Glomerular endothelial cell (primary cell): ENCODE measurements around the gene EAF1. TPM values are rescaled to one million over a fixed set of nuclear protein-coding genes. Genes with fewer than 3 reads are reported as not detected.
"Not testable (repeated sequence)": the region's sequence is repeated elsewhere in the genome, so short reads cannot be mapped to it uniquely, and the experiment has no call there.

Source experiments
- DNase-seq: peaks from one replicate; pipeline ENCODE4 v3.0.0-alpha.2; 2011; ENCODE audit warnings: low read depth, low spot score; ENCODE audit errors: extremely low read depth
- total RNA-seq: library from RNA; depleted of rRNA; stranded (reverse); fragments of >200 nt; gene quantifications from 2 replicates; pipeline ENCODE4 v1.2.3, GENCODE V29; 2015

Gene EAF1
- total RNA-seq: 26.4 and 28.6 TPM in 2 replicates

DNA sequence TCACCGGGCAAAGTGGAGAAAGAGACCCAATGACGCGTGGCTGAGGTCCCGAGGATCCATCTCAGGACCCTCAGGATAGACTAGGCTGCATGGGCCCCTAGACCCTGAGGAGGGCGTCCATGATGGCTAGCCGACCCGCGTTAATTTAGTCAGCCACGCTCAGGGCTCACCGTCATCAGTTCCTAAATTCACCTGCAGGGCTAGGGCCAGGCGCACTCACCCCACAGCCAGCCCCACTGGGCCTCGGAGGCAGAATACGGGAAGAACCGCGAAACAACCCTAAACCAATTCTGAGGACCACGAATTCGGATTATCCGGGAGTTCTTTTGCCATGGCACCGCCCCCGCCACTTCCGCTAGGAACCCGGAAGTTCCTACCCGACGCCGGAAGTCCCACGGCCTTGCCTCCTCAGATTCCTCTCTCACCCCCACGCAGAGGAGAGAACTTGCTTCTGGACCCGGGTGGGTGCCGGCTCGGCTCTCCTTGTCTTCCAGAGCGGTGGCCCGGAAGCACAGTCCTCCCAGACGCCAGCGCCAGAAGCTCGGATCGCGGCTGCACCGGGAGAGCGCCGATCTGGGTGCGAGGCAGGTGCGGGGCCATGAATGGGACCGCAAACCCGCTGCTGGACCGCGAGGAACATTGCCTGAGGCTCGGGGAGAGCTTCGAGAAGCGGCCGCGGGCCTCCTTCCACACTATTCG, at the start of gene EAF1, which contains the start of gene METTL6:
Gene EAF1, plus strand, starts transcription at position 417 of the 699 bp plus-strand sequence. Its CDS starts 182 bp downstream, at position 599.
Gene METTL6, minus strand, starts transcription at position 363 of the 699 bp plus-strand sequence. CDS start 1,033 bp downstream, outside the sequence.
- no peak for DNase-seq

DNA sequence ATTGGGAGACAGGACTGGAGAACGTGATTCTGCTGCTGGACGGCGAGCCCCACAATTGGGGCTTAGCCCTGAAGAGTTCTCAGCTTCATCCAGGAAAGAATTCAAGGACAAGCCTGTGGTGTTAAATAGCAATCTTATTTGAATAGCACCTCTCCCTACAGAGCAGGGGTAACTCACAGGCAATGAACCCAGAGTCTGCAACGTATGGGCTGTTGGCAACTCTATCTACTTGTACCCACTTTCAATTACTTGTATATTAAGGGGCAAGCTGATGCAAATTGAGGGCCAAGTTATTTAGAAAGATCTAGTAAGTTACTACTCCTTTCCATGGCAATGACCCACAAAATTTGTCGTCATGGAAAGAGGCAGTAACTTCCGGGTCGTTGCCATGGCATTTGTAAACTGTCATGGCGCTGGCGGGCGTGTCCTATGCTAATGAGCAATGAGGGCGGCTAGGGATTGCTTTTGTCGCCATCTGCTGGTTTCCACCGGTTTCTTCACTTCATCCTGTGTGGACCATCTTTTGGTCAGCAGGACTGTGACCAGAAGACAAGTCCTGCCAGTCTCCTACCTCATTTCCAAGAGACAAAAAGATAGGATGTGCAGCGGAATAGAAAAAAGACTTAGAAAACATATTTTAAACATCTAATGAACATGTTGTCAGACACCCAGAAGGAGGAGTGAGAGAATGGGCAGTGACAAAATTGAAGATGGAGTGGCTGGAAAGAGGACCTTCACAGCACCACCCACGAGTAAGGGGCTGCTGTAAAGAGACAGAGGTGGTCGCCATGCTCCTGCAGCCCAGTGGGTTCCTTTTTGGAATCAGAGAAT, 49.2 kb upstream of the EAF1 start:
- DNase-seq: peak; percentile 90

- DNase-seq: no peak
Measured at GRCh38 chr3:15380980-15381890, 46.2 kb upstream of the EAF1 start.

DNA sequence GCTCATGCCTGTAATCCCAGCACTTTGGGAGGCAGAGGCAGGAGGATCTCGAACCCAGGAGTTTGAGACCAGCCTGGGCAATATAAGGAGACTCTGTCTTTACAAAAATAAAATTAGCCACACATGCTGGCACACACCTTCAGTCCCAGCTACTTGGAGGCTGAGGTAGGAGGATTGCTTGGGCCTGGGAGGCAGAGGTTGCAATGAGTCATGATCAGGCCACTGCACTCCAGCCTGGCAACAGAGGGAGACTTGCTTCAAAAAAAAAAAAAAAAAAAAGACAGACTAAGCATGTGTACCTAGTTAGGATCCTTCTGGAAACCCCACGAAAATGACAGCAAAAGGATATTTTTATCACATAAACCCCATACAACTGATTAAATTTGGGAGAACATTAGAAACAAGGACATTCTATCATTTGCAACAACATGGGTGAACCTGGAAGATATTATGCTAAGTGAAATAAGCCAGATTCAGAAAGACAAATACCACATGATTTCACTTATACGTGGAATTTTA, 44.9 kb upstream of the EAF1 start:
- DNase-seq: no peak

- no peak for DNase-seq
Measured at GRCh38 chr3:15384510-15385237, 42.7 kb upstream of the EAF1 start.

DNA sequence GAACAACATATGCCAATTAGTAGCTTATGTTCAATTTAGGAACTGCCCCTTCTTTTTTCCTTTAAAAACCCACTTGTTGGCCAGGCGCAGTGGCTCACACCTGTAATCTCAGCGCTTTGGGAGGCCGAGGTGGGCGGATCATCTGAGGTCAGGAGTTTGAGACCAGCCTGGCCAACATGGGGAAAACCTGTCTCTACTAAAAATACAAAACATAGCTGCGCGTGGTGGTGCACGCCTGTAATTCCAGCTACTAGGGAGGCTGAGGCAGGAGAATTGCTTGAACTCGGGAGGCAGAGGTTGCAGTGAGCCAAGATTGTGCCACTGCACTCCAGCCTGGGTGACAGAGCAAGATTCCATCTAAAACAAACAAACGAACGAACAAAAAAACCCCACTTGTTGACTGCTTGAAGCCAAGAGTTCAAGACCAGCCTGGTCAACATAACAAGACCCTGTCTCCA, 42.1 kb upstream of the EAF1 start:
- not testable (repeated sequence) for DNase-seq

- DNase-seq: no peak
Measured at GRCh38 chr3:15385901-15386653, 41.3 kb upstream of the EAF1 start.

DNA sequence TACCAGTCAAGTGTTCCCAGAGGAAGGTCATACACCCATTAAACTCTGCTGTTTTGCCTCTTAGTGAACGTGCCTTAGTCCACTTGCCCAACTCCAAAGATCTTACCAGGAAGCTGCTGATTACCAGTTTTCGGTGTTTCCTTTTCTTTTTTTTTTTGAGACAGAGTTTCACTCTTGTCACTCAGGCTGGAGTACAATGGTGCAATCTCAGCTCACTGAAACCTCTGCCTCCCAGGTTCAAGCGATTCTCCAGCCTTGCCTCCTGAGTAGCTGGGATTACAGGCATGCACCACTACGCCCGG, 40.8 kb upstream of the EAF1 start:
- DNase-seq: not testable (repeated sequence)

DNA sequence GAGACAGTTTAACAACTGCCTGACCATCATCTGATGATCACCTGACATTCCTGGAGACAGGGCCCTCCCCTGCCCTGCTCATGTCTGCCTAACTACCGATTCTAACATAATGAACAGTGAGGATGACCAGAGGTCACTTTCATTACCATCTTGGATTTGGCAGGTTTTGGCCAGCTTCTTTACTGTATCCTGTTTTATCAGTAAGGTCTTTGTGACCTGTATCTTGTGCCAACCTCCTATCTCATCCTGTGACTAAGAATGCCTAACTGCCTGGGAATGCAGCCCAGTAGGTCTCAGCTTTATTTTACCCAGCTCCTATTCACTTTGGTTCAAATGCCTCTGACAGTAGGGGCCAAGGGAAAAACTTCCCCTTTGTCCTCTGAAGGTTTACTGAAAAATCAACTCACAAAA, 40.2 kb upstream of the EAF1 start:
- no peak for DNase-seq

GRCh38 chr3:15387735-15388134, 39.7 kb upstream of the EAF1 start:
- no peak for DNase-seq

- not testable (repeated sequence) for DNase-seq
Measured at GRCh38 chr3:15388335-15388734, 39.1 kb upstream of the EAF1 start.

GRCh38 chr3:15390460-15390859, 36.9 kb upstream of the EAF1 start:
- DNase-seq: no peak

GRCh38 chr3:15391007-15391406, 36.4 kb upstream of the EAF1 start:
- no peak for DNase-seq

GRCh38 chr3:15393252-15393651, 34.1 kb upstream of the EAF1 start:
- not testable (repeated sequence) for DNase-seq

DNA sequence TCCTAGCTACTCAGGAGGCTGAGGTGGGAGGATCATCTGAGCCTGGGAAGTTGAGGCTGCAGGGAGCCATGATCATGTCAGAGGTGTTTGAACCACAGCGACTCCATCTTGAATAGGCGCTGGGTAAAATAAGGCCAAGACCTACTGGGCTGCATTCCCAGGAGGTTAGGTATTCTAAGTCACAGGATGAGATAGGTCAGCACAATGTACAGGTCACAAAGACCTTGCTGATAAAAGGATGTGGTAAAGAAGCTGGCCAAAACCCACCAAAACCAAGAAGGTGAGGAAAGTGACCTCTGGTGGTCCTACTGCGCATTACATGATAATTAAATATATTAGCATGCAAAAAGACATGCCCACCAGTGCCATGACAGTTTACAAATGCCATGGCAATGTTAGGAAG, 28.7 kb upstream of the EAF1 start:
- DNase-seq: peak; percentile 29

GRCh38 chr3:15399970-15400369, 27.4 kb upstream of the EAF1 start:
- no peak for DNase-seq

DNA sequence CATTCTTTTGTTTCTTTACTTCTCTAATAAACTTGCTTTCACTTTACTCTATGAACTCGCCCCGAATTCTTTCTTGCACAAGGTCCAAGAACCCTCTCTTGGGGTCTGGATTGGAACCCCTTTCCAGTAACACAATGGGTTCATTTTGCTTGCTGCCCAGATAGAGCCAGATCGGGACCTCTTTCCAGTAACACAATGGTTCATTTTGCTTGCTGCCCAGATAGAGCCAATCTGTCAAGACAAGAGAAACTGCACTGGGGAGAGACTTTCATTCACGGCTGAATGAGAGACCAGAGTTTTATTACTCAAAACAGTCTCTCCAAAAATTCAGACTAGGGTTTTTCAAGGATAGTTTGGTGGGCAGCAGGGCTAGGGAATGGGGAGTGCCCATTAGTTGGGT, 25.5 kb upstream of the EAF1 start:
- DNase-seq: no peak

DNA sequence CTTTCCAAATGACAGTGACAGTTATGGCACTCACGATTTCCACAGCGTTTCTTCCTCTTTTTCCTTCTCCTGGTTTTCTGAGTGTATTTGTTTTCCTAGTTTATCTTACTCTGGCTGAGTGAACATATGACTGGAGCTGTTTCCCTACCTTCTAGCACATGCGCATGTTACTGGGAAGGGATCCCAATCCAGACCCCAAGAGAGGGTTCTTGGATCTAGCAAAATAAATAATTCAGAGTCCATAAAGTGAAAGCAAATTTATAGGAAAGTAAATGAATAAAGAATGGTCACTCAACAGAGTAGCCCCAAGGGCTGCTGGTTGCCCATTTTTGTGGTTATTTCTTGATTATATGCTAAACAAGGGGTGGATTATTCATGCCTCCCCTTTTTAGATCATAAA, 23.9 kb upstream of the EAF1 start:
- no peak for DNase-seq

- no peak for DNase-seq
Measured at GRCh38 chr3:15403965-15404364, 23.4 kb upstream of the EAF1 start.
